Daoy (cell line): ENCODE results near the gene DCTD. TPM values are rescaled to one million over a fixed set of nuclear protein-coding genes. Genes with fewer than 3 reads are reported as not detected.

ENCODE experiments used
- DNase-seq: peaks from one replicate; pipeline ENCODE4 v3.0.0-alpha.2; 2015; ENCODE audit warnings: low read depth
- total RNA-seq: library from RNA; depleted of rRNA; stranded (reverse); fragments of >200 nt; shearing (Covaris generic); gene quantifications from 2 replicates; pipeline ENCODE4 v1.2.3, GENCODE V29; 2014

DCTD gene
- total RNA-seq, 1 experiment from 2014 or later = 51.5 TPM

GRCh38 chr4:182893047-182893446, 24.1 kb downstream of the DCTD start:
- DNase-seq = no peak

DNA sequence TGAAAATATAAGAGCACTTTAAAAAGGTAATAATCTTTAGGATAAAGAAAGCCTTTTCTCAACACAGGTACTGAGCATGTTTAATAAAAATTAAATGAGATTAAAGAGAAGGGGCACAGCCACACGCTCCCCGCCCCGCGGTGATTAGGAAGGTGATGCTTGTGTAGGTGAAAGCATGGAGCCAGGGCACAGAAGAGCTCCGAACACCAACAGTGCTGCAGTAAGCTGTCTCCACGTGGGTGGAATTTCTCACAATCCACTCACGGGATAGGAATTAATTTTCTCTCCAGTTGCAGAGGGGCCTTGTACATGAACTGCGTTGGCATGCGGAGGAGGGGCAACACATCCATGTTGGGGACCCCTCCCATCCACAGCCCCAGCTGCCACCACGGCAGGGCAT, 27.0 kb downstream of the DCTD start:
- DNase-seq = no peak

GRCh38 chr4:182888891-182889290, 28.3 kb downstream of the DCTD start:
- DNase-seq = no peak

DNA sequence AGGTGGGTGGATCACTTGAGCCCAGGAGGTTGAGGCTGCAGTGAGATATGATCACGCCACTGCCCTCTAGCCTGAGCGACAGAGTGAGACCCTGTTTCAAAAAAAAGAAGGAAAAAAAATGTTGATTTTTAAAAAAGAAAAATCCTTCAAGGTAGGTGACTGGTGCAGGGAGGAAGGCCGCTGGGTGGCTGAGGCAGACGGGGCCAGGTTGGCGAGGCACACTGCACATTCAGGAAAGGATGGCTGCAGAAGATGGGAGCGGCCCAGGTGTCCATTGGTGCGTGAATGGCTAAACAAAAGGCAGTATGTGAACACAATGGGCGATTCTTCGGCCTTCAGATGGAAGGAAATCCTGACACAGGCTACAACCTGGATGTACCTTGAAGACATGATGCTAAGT, 30.4 kb downstream of the DCTD start:
- no peak for DNase-seq

DNA sequence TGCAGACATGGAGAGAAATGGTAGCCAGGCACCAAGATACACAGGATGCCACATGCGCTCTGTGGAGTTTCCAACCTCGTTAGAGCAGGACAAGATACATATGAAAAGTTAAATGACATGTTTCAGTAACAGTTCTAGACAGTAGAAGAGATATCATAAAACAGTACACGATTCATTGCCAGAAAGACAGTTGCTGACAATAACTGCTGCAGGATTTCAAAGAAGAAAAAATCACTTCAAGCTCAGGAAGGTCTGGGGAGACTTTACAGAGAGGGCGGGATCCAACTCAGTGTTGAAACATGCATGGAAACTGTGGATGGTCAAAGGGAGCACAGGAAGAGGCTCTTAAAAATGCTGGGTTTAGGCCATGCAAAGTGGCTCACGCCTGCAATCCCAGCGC, 31.0 kb downstream of the DCTD start:
- no peak for DNase-seq

GRCh38 chr4:182885738-182886077, 31.5 kb downstream of the DCTD start:
- DNase-seq = no peak

DNA sequence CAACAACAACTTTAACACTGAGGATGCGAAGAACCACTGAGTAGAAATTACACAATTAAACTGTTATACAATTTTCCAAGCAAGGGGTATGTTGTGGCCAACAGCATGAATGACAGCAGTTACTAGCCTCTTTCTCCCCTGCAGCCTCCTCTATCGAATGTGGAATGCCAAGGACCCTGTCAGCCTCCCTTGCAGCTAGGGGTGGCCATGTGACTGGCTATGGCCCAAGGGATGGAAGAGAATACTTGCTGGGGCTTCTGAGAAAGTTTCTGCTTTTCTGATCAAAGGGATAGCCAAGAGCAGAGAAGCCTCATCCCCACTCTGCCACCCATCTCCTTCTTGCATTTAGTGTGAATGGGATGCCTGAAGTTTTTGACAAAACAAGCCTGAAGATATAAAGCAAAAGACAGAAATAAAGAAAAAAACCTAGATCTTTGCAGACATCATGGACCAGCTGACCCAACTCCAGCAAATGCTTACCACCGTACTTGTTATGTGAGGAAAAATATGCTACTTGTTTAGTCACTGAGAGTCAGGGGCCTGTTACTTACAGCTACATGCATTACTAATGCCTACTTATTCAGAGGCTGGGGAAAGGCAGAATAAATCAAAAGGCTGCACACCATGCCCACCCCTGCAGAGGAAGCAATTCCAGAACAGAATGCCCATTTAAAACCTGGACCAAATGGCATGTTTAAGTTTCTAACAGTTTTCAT, 32.0 kb downstream of the DCTD start:
- no peak for DNase-seq

GRCh38 chr4:182884040-182884439, 33.1 kb downstream of the DCTD start:
- DNase-seq = no peak

- DNase-seq = no peak
Measured at GRCh38 chr4:182883351-182883750, 33.8 kb downstream of the DCTD start.

GRCh38 chr4:182881914-182882313, 35.3 kb downstream of the DCTD start:
- no peak for DNase-seq

DNA sequence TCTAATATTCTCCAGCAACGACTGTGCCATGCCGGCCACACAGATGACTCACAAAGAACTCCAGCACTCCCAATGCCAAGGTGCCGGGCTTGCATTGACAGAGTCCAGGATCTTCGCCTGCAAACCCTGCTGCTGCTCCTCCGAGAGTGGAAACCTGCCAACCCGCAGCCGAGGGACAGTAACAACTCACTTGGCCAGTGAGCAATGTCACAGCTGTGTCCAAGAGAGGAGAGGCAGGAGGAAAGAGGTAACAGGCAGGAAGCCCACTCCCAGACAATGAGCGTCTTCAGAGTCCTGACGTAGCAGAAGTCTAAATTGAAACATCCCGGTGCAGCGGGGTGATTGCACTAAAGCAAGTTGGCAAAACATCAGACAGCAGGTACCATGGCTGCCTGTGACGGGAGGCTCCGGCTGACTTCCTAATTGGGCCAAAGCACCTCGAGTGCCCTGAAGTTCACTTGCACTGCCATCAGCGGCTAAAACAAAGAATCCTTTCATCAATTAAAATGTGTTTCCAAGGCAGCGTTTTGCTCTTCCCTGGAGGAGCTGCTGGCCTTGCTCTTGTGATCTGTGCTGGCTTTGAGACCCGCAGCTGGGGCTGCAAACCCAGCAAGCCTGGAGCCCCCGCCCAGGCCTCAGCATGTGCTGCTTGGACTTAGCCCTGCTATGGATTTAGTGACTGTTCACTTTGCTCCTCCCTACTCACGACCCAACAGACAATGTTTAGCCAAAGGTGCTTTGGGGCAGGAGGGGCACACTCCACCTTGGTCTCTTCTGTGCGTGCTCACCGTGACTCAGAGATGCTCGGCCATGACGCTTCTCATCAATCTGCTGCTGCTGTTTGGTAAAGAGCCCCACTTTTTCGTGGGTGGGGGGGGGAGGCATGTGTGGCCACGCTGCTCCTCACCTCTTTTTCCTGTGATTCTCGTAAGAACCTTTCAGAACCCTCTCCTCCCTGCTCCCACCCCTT, 36.5 kb downstream of the DCTD start:
- DNase-seq = peak; percentile 31

DNA sequence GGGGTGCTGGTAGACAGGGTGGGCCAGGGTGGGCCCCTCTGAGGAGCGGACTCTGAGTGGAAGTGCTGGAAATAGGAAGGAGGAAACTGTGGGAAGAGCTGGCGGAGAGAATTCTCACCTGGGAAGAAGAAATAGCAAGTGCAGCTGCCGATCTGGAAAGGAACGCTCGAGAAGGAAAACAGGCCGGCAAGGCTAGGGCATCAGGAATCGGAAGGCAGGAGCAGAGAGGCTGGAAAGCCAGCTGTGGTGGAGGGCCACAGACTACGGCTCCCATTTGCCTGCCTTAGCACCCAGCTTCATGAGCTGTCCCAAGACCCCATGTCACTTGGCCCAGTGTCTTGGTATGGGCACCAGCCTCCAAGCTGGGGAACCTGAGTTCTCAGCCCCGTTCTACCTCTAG, 37.3 kb downstream of the DCTD start:
- no peak for DNase-seq

DNA sequence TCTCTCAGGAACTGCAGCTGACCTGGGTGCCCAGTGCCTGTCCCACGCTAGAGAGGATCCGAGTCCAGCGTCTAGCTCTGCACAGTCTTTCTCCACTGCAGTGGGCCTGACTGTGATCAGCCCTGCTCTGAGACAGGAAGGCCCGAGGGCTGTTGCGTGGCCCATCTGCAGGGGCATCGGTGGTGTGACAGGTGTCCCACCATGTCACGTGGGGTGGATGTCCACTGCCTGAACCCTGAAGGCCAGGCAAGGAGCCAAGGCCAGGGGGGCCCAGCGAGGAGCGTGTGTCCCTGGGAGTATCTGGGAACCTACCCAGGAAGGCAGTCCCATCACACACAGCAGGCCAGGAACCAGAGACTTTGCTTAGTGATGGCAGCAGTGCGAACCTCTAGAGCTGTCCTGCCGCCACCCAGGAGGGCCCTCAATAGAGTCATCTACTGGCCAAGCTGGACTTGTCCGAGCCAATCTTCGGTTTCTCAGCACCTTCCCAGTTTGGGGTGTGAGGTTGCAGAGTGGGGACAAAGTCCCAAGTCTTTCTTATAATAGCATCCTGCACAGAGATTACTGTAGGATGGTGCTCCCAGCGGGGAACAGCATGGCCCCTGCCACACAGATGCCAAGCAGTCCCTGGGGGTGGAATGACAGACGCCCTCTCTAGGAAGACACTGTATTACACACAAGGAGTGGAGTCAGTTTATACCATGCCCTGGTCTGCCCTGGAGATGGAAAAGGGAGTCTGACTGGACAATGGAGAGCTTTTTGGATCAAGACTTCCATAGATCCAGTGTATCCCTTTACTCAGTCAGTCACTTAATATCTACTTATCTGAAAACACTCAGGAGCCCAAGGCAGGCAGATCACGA, 38.3 kb downstream of the DCTD start:
- DNase-seq = no peak

GRCh38 chr4:182877326-182877883, 39.8 kb downstream of the DCTD start:
- DNase-seq = no peak

GRCh38 chr4:182876427-182876826, 40.8 kb downstream of the DCTD start:
- DNase-seq = no peak

DNA sequence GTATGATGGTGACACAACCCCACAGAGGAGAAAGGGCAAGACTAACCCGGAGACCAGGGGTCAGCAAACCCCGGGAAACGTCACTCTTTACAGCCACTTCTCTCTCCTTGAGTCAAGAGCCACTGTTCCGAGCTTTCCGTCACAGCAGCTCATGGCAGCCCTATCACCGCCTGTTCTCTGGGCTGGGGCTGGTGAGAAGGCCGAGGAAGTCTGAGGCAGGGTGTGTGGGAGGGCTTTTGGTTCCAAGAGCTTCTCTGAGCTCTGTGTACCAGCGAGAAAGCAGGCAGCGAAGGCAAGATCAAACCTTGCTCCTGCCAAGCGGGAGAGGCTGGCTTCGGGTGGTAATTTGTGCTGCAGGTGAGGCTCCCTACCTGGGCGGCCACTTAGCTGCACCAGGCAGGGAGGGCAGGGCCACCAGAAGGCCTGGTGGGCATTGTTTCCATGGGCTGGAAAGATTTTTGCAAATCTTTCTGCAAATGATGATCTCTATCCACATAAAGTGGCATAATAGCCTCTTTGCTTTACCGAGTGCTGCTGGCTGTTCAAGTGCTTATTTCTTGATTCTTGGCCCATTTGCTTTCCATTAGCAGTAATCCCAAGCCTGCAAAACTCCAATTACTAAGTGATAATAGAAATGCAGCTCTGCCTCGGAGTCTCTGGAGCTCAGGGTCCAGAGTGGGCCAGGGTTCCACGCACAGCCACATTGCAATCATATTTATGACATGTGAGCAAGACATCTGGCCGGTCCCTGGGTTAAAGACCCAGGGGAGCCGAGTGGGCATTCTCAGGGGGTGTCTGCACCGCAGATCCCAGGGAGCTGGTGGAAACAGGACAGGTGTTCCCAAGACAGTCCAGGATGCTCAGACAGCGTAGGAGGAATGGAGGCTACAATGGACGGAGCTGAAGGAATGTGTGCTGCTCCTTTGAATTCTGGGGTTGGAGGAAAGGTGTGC, 41.5 kb downstream of the DCTD start:
- no peak for DNase-seq

DNA sequence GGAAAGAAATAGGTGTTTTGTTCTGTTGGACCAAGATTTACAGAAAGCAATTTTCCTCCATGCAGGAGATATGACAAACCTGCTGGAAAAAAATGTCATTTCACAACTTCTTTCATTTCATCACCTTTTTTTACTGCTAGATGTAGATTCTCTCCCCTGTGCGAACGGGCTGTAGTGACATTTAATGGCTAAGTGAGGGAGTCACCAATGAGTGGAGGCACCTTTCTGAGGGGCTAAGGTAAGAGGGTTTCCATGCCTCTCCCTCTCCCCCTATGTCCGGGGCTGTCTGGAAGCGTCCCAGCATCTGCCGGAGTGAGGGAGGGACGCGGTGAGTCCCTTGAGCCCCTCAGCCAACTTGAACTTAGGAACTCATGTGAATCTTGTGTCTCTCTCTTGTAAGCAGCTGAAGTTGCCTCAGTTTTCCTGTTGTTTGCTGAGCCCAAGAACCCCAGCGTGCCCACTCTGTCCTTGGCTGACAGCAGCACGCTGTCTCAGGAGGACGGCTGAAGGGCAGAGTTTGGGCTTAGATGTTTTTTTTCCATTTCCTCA, 42.3 kb downstream of the DCTD start:
- DNase-seq = no peak

- DNase-seq = no peak
Measured at GRCh38 chr4:182874304-182874751, 42.9 kb downstream of the DCTD start.

GRCh38 chr4:182873726-182874125, 43.5 kb downstream of the DCTD start:
- no peak for DNase-seq

DNA sequence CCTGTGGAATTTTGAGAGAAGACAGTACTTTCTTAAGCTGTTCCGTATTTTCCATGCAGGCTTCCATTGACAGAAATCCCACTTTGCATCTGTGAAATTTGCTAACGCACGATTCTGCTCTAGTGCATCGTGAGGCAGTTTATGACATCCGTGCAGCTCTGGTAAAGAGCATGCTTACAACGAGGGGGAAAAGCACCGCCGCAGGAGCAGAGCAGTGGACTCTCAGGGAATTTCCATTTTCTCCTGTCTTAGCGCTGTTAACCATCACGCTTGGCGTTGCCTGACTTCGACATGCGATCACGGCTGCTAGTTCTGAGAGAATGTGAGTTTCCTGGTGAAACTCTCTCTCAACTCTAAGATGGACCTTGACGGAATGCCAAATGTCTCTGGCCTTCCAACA, 43.9 kb downstream of the DCTD start:
- no peak for DNase-seq
